ENCODE measurements around the gene PTPRR.

PTPRR gene

DNA sequence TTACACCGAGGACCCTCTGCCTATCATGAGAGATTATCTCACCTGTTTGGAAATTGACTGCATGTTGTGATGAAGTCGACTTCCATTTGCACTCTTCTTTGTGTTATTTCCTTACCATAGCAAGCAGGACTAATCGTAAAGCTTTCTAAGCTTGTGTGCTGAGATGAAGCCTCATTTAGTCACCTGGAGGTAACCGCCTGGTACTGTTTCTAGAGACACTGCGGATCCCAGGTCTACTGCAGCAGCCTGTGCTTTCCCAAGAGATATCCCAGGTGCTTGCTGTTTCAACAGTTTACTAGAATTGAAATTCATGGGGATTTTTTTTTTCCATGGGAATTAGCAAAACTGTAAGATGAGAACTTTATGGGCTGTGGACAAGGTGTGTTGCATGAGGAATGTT lies 131.8 kb downstream of the PTPRR start:
- FAIRE-seq: no peak

- FAIRE-seq: no peak
Observed at GRCh38 chr12:70787612-70788011, 132.9 kb downstream of the PTPRR start.

GRCh38 chr12:70785896-70786295 lies 134.6 kb downstream of the PTPRR start:
- FAIRE-seq: no peak

- no peak for FAIRE-seq
Observed at GRCh38 chr12:70784042-70784668, 136.4 kb downstream of the PTPRR start.

- no peak for FAIRE-seq
Observed at GRCh38 chr12:70783455-70783854, 137.1 kb downstream of the PTPRR start.

- FAIRE-seq: no peak
Observed at GRCh38 chr12:70779250-70779649, 141.3 kb downstream of the PTPRR start.

GRCh38 chr12:70774055-70774454 lies 146.5 kb downstream of the PTPRR start:
- no peak for FAIRE-seq

GRCh38 chr12:70772836-70773235 lies 147.7 kb downstream of the PTPRR start:
- no peak for FAIRE-seq

DNA sequence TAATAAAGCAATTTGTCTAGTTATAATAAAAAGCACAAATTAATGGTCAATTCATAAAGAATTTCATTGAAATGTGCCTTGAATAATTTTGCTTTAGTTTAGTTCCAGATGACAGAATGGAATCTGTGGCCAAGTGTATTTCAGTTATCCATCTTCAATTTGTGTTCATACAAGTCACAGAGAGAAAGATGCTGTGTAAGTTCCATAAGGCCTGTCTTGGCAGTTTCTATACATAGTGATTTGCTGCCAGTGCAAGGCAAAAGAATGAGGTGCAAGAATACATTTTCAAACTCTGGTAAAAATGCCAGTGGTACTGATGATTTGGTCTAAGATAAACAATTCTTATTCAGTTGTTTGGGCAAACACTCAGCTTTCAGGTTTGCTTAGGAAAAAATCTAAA lies 149.0 kb downstream of the PTPRR start:
- FAIRE-seq: no peak

DNA sequence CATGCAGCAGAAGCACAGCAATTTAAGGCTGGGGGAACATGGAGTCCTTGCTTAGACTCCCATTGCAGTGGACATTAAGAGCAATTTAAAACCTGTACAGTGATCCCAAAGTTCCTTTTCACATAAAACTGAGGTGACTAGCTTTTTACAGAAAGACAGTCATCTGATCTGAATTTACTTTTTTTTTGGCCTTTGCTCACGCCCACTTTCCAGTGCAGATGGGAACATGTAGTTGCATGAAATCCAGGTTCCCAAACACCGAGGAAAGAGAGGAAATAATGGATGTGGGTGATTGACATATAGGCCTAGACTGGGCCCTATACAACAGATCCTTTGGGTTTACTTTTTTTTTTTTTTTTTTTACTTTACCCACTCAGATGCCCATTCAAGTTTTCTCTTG lies 156.9 kb downstream of the PTPRR start:
- no peak for FAIRE-seq

DNA sequence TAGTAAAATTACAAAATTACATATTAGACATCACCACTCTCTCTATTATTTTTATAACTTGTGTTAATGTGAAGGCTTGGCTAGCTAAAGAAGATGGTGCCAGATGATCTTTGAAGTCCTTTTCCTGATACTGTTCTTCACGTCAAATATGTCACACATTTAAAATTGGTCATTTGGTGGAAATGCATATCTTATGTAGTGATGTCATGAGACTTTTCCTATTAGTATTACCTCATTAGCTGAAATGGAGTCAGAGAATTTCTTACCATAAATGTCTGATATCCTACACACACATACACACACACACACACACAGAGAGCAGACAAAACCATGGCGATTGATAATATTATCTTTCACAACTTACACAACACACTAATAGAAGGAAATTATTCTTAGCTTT lies 158.5 kb downstream of the PTPRR start:
- no peak for FAIRE-seq

- FAIRE-seq: no peak
Observed at GRCh38 chr12:70759161-70759918, 161.2 kb downstream of the PTPRR start.

DNA sequence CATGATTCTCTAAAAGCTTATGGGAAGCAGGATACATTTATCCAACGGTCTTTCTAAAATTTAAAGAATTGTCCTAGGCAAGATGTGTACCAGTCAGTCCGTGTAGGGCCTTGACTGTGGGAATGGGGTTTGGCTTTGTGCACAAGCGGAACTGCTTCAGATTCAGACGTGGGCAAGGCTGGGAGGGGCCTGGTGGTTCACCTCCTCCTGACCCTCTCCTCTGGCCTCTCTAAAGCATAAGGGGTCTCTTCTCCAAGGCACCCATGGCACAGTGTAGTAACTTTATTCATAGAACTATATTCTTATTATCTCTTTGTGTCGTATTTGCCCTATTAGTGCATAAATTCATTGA lies 162.1 kb downstream of the PTPRR start:
- no peak for FAIRE-seq

- FAIRE-seq: no peak
Observed at GRCh38 chr12:70757830-70758493, 162.6 kb downstream of the PTPRR start.

- FAIRE-seq: no peak
Observed at GRCh38 chr12:70756791-70757190, 163.7 kb downstream of the PTPRR start.

DNA sequence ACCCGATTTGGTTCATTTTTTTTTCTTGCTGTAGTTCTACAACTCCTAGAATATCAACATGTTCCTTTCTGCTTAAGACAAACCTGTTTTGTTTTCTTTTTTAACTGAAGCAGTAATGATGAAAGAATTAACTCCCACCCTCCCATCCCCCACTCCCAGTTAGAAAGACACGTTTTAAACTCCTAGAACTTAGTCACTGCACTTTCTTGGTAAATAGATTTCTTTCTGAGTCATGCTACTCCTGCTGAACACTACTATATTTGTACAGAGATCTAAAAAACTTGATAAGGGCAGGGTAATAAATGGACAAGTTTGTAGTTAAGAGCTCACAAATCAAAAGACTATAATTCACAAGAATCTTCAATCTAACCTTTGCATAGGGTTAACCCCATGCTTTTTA lies 164.4 kb downstream of the PTPRR start:
- no peak for FAIRE-seq

DNA sequence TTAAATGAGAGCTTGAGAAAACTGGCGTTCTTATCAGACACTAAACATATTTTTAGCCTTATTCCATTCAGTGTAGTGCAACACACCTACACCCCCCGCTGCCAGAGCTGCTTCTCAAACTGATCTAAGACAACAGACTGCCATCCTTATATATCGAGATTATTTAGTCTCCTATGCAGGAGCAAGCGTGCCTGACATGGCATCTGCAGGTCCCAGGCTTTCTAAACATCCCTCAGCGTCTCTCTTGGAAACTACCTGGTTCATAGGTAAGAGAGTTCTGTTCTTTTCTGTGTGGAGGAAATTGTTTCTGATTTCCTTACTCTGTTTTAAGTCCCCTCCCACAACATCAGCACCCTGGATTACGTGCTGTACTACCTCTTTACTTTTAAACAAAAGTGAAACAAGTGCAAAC lies 166.2 kb downstream of the PTPRR start:
- FAIRE-seq: no peak

- no peak for FAIRE-seq
Observed at GRCh38 chr12:70752327-70752726, 168.2 kb downstream of the PTPRR start.

DNA sequence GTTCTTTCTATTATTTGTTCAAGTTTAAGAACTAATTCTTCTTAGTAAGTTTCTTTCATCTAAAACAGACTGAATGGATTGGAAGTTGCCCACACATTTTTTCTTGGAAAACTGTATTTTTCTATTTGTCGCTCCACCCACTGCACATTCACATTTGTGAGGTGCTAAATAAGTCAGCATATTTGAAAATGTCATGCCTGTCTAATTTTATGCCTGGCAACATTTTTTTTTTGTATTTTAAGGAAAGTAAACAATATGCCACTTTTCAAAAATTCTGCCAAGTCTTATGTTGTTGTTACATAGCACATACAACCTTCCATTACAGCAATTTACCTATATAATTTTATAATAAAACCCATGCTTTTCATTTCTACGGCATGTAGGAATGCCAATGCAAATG lies 170.6 kb downstream of the PTPRR start:
- FAIRE-seq: no peak

GRCh38 chr12:70748809-70749208 lies 171.7 kb downstream of the PTPRR start:
- FAIRE-seq: no peak

- no peak for FAIRE-seq
Observed at GRCh38 chr12:70747445-70748260, 172.9 kb downstream of the PTPRR start.

DNA sequence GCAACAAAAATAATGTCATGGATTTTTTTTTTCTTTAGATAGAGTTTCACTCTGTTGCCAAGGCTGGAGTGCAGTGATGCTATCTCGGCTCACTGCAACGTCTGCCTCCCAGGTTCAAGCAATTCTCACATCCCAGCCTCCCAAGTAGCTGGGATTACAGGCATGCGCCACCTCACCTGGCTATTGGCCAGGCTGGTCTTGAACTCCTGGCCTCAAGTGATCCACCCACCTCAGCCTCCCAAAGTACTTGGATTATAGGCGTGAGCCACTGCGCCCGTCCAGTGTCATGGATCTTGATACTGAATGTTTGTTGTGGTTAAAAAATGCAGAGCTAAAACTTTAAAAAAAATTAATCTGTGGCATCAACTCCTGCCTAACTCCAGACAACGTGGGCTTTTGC lies 175.5 kb downstream of the PTPRR start:
- FAIRE-seq: no peak

GRCh38 chr12:70744178-70744577 lies 176.4 kb downstream of the PTPRR start:
- no peak for FAIRE-seq
